Endometrial microvascular endothelial cells (primary cell): ENCODE data around the gene UPK1A. TPM values are rescaled to one million over a fixed set of nuclear protein-coding genes. Genes with fewer than 3 reads are reported as not detected.

Experiments
- in situ Hi-C: cut with HindIII; loops from 2 replicates; pipeline ENCODE4 v1.10.0; 2017; ENCODE audit warnings: low sequenced_read_pairs, low pct_unique_long_range_greater_than_20kb; ENCODE audit errors: inconsistent ontology term
- total RNA-seq: library from RNA; depleted of rRNA; stranded (reverse); fragments of >200 nt; gene quantifications from one replicate; pipeline ENCODE4 v1.2.3, GENCODE V29; 2015; ENCODE audit errors: inconsistent ontology term

UPK1A gene
- total RNA-seq: not detected

DNA sequence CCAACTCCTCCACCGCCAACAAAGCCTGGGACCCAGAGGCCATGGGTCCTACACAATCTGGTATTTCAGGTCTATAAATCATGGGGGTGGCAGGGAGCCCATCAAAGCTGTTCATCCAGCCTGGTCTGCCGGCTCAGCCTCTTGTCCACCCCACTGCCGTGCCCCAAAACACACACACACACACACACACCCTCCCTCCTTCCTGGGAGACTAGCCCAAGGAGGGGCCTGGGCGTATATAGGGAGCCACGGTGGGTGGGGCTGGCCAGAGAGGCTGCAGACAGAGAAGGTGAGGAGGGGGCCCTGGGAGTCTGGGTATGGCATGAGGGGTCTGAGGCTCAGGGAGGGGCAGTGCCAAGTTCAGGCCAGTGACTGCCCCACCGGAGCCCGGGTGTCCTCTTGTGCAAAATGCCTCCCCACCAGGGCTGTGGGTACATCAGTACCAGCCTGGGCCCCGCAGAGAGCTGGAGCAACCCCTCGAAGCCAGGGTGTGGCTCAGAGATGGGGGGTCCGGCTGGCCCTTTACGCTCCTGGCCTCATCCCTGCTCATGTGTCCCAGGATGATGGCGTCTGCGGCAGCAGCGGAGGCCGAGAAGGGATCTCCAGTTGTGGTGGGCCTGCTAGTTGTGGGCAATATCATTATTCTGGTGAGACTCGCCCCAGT, at the start of gene UPK1A:
TSS of gene UPK1A (plus strand) at position 267 of the 663 bp plus-strand sequence. CDS start at position 563, 296 bp downstream.
- in situ Hi-C loops: no loop called here

DNA sequence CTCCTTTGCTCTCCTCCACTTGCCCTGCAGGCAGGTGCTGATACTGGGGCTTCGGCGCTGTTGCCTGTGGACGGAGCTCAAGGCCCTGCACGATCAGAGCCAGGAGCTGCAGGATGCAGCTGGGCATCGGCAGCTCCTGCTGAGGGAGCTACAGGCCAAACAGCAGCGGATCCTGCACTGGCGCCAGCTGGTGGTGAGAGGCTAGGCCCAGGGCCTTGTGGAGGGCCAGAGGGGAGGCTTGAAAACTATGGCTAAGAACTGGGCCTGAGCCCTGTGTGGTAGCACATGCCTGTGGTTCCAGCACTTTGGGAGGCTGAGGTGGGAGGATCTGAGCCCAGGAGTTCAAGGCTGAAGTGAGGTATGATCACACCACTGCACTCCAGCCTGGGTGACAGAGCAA, 47.5 kb upstream of the UPK1A start:
- in situ Hi-C loops: no loop called here

DNA sequence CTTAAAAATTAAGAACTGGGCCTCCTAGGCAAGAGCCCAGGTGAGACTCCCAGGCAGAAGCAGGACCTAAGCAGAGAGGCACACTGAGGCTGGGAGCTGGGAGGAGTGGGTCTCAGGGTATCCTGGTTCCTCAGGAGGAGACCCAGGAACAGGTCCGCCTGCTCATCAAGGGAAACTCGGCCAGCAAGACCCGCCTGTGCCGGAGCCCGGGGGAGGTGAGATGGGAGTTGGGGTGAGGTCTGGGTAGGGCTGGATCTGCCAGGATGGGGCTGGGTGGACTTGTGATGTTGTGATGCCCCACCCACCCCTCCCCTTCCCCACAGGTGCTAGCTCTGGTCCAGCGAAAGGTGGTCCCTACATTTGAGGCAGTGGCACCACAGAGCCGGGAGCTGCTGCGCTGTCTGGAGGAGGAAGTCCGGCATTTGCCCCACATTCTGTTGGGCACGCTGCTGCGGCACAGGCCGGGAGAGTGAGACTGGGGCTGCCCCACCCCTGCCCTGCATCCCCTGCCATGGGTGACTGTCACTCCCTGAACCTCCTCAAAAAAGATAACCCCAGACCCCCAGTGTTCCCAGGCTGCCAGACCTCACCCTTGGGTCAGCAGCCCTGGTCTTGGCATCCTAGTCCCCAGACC, 46.9 kb upstream of the UPK1A start:
- in situ Hi-C loops: no loop called here

DNA sequence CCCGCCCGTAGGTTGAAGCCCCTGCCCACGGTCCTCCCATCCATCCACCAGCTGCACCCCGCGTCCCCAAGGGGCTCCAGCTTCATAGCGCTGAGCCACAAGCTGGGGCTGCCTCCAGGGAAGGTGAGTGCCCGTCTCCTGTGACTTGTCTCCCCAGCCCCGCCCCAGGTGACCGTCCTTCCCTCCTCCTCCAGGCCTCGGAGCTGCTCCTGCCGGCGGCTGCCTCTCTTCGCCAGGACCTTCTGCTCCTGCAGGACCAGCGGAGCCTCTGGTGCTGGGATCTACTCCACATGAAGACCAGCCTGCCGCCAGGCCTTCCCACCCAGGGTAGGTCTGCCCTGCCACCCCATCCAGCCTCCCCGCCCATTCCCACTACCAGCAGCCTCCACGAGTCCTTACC, 46.3 kb upstream of the UPK1A start:
- in situ Hi-C loops: no loop called here

DNA sequence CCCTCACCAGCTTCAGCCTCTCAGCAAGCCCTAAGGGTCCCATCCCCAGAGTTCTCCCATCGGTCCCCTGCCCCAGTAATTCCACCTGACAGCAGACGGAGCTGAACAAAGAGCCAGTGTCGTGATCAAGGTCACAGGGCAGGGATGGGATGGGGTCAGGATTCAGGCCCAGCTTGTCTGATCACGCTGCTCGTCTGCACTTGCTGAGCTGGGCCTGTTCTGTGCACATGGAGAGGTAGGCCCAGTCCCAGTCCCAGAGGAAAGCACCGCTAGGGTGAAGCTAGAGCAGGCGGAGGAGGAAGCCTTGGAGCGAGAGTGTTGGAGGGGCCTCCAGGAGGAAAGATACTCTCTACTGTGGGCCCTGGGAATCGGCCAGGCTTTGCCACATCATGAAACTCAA, 44.6 kb upstream of the UPK1A start:
- in situ Hi-C loops: no loop called here

DNA sequence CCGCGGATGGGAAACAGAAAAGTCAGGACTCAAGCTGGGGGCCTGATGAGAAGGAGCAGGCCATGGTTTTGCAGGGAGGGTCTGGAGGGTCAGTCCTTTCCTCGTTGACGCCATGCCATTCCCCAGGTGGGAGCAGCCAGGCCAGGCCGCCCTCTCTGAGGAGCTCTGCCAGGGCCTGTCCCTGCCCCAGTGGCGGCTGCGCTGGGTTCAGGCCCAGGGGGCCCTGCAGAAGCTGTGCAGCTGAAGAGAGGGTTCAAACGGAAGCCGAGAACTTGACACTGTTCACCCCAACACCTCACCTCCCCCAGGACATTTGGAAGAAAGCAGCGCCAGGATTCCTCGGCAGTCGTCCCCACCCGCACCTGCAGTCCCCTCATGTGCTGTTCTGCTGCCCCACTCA, 43.6 kb upstream of the UPK1A start:
- in situ Hi-C loops: no loop called here

DNA sequence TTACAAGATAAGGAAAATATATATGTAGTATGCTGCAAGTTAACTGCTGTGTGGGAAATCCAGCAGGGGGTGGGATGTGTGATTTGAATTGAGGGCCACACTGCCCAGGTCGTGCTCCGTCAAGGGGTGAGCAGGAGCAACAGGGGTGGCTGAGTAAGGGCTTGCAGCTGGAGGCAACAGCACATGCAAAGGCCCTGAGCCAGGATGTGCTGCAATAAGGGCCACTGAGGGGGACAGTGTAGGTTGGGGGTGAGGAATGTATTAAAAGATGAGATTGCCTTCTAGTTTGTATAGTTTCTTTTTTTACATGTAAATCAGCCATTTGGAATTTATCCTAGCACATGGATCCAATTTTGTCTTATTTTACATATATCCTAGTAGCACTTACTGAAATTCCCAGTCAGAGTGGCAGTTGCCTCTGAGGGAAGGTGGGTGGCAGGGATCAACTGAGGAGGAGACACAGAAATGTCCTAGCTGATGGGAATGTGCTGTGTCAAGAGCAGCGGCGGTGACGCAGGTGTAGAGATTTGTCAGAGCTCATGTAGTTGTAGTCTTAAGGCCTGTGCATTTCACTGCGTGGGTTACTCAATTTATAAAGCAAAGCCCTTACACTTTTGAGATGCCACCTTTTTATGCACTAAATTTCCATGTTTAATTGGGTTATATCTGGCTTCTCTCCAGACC, 42.8 kb upstream of the UPK1A start:
- in situ Hi-C loops: no loop called here

DNA sequence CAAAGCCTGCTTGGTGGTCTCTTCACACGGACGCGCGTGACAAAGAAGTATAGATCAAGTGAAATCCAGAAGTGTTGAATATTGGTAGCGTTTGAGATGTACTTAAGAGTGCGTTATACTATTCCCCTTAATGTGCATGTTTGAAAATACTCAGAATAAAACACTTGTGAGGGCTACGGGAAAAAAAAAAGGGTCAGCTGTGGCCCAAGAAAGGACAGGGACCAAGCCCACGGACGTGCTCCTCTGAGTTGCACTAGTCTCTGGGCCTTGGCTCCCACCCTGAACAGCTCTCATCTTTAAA, 38.1 kb upstream of the UPK1A start:
- in situ Hi-C loops: no loop called here

DNA sequence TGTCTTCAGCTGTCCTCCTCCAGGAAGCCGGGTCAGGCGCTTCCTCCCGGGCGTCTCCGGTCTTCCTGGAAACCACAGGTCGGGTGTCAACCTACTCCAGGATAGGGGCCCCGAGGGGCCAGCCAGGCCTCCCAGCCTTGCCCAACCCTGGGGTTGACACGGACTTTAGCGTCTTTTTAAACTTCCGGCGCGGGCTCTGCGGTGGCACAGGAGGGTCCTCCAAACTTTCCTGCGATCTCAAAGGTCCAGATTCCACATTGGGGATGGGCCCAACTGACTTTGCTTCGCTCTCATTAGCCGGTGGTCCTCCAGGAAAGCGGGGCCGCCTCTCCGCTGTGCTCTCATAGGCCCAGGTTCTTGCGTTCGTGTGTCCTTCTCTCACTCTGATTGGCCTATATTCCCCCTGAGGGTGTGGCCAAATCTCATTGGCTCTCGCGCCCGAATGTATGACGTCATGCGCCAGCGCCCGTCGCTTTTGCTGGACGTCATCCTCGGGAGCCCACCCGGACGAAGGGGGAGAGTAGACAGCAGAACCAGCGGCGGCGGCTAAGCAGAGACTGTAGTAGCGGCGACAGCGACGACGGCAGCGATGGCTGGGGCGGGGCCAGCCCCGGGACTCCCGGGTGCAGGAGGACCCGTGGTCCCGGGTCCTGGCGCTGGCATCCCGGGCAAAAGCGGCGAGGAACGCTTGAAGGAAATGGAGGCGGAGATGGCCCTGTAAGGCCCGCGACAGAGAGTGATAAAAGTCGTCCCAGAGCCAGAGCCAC, 37.6 kb upstream of the UPK1A start, which contains the start of gene RBM42:
TSS of gene RBM42 (plus strand) at position 472 of the 767 bp plus-strand sequence. CDS start at position 590, 118 bp downstream.
- in situ Hi-C loops: no loop called here

DNA sequence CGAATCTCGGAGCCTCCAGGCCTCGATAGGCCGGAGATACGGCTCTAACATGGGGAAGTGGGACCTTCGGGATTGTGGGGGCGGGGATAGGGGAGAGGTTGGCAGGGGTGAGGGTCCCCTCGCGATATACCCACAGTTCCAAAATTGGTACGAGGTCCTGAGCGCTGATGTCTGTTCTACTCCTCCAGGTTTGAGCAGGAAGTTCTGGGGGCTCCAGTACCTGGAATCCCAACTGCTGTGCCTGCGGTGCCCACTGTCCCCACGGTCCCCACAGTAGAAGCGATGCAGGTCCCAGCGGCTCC, 37.0 kb upstream of the UPK1A start:
- in situ Hi-C loops: no loop called here

DNA sequence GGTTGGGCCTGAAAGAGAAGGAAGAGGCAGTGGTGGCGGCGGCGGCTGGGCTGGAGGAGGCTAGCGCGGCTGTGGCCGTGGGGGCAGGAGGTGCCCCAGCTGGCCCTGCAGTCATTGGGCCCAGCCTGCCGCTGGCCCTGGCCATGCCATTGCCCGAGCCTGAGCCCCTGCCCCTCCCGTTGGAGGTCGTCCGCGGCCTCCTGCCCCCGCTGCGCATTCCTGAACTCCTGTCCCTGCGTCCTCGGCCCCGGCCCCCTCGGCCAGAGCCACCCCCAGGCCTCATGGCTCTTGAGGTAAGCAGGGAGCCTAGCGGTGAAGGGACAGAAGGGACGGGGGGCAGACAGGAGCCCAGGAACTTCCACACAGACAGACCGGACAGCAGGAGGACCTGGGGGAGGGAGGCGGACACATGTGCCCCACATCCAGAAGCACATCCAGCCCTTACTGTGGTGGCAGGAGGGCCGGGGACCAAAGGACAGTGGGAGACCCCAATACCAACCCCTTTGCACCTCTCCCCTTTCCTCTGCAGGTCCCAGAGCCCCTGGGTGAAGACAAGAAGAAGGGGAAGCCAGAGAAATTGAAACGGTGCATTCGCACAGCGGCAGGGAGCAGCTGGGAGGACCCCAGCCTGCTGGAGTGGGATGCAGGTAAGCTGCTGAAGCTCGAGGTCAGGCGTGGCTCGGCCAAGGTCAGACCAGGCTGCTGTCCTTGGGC, 32.4 kb upstream of the UPK1A start:
- in situ Hi-C loops: no loop called here

DNA sequence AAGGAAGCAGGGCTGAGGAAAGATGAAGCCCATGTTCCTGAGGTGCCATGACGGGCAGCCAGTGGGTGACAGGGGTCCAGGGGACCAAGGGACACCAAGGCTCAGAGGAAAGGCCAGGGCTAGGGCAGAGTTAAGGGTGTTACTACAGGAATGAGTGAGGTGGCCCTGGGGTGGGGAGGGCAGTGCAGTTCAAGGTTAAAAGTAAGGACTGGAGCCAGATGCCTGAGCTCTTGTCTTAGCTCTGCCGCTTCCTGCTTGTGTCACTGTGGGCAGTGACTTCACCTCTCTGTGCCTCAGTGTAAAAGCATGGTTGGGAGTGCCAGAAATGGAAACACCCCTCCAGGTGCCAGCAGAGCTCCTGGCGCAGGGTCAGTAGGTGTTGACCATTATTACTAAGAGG, 29.7 kb upstream of the UPK1A start:
- in situ Hi-C loops: no loop called here

DNA sequence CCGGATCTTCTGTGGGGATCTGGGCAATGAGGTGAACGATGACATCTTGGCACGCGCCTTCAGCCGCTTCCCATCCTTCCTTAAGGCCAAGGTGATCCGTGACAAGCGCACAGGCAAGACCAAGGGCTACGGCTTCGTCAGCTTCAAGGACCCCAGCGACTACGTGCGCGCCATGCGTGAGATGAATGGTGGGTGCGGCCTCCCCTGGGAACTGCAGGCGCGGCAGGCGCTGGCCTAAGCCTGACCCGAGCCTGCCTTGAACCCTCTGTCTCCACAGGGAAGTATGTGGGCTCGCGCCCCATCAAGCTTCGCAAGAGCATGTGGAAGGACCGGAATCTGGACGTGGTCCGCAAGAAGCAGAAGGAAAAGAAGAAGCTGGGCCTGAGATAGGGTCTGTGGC, 29.2 kb upstream of the UPK1A start:
- in situ Hi-C loops: no loop called here

DNA sequence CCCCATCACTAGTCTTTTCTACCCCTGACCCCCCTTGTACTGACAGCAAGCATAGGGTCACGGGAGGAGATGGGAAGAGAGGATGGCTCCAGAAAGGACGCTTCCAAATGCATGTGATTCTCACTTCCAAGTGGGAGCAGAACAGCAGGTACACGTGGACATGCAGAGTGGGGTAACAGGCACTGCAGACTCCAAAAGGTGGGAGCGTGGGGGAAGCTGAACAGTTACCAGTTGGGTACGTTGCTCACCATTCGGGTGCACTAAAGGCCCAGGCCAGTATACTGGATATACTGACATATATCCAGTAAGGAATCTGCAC, 27.0 kb upstream of the UPK1A start:
- in situ Hi-C loops: no loop called here

DNA sequence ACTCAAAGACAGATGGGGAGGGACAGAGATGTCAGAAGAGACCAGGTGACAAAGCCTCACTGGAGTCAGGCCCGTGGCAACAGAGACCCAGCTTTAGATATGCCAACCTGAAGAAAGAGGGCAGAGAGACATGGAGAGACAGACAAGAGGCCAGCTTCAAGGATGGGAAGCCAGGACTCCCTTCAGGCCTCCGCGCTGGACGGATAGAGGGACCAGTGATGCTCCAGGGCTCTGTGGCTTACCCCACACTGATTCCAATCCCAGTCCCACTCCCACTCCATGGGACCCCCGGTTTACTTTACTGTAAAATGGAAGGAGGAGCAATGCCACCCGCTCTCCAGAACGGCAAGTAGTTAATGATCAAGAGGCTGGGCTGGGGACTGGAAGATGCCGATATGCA, 26.5 kb upstream of the UPK1A start:
- in situ Hi-C loops: no loop called here

DNA sequence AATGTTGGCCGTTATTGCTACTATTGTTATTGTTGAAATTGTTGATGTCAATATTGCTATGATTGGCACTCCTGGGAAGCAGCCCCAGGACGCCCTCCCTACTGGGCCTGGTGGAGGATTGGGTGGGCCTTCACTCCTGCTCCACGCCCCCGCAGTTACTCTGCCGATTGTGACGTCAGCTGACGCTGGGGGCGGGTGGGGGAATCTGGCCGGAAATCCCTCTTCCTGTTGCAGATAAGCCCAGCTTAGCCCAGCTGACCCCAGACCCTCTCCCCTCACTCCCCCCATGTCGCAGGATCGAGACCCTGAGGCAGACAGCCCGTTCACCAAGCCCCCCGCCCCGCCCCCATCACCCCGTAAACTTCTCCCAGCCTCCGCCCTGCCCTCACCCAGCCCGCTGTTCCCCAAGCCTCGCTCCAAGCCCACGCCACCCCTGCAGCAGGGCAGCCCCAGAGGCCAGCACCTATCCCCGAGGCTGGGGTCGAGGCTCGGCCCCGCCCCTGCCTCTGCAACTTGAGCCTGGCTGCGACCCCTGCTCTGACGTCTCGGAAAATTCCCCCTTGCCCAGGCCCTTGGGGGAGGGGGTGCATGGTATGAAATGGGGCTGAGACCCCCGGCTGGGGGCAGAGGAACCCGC, 24.7 kb upstream of the UPK1A start, which contains the start of gene ETV2:
TSS of gene ETV2 (plus strand) at position 231 of the 637 bp plus-strand sequence. CDS start 716 bp downstream, outside the sequence.
- in situ Hi-C loops: no loop called here

DNA sequence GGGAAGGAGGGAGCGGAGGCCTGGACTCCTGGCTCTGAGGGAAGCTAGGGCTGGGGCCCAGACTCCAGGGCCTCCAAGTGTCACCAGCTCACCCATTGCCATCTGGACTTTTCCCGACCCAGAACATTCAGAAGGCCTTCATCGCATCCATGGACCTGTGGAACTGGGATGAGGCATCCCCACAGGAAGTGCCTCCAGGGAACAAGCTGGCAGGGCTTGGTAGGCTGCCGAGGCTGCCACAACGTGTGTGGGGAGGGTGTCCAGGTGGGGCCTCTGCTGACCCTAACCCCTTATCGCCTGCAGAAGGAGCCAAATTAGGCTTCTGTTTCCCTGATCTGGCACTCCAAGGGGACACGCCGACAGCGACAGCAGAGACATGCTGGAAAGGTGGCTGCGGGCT, 24.0 kb upstream of the UPK1A start:
- in situ Hi-C loops: no loop called here

DNA sequence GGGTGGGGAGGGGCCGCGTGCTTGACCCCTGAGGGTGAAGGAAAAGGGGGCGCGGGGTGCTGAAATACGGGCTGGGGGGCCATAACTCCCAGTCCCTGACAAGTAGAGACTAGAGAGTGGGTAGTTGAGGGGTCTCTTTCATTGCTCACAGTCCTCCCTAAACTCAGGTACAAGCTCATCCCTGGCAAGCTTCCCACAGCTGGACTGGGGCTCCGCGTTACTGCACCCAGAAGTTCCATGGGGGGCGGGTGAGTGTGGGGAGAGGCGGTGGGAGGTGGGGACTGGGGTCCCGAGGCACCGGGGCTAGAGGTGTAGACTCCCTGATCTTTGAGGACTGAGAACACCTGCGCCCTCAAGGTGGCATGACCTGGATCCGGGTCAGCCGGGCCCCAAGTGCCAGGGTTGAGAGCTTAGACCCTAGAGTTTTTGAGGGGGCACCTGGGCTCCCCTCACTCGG, 23.5 kb upstream of the UPK1A start:
- in situ Hi-C loops: no loop called here
